MV-4-11 (cell line): Measurements from ENCODE around the gene CMC1.
A peak's percentile ranks its signal among the peaks of the same experiment; 100 is the strongest.
"Not testable (repeated sequence)": the region's sequence is repeated elsewhere in the genome, so short reads cannot be mapped to it uniquely, and the experiment has no call there.

Experiments used
- DNase-seq: peaks from one replicate; lab custom pipeline; 2025; lab: John Stamatoyannopoulos, UW

CMC1 gene

GRCh38 chr3:28244491-28244890, 3.1 kb downstream of the CMC1 start:
- DNase-seq: peak; percentile 80

GRCh38 chr3:28247286-28247685, 5.9 kb downstream of the CMC1 start:
- no peak for DNase-seq

GRCh38 chr3:28250999-28251398, 9.6 kb downstream of the CMC1 start:
- peak; percentile 37 for DNase-seq

GRCh38 chr3:28252001-28252431, 10.6 kb downstream of the CMC1 start:
- peak; percentile 89 for DNase-seq

- DNase-seq: no peak
These were observed 11.8 kb downstream of the CMC1 start for GRCh38 chr3:28253040-28253715.

GRCh38 chr3:28262001-28262400, 20.6 kb downstream of the CMC1 start:
- DNase-seq: no peak

DNA sequence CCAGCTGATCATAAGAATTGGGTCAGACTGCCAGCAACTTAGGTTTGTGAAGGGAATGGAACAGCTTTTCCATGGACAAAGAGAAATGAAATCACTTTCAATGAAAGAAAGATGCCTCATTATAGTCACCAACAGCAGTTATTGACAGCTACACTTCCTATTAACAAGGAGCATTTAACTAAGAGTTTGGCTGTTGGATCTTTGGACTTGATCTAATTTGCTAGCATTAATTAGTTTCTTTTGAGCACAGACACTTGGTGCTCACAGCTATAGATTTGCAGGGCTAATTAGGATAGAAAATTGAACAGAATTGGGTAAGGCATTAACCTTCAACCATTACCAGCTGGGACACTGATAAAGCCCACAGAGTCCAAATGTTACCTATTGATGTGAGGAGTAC, 24.2 kb downstream of the CMC1 start:
- no peak for DNase-seq

- peak; percentile 10 for DNase-seq
These were observed 26.8 kb downstream of the CMC1 start for GRCh38 chr3:28267984-28268849.

DNA sequence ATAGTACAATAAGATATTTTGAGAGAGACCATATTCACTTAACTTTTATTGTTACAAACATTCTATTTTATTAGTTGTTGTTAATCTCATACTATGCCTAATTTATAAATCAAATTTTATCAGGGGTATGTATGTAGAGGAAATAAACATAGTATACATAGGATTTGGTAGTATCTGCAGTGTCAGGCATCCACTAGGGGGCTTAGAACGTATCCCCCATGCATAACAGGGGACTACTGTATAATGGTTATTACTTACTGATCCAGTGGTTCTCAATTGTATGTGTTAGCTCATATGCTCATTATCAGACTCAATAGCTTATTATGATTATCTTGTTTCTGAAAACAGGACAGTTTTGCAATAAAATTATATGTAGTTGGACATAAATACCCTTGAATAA, 27.6 kb downstream of the CMC1 start:
- DNase-seq: no peak

DNA sequence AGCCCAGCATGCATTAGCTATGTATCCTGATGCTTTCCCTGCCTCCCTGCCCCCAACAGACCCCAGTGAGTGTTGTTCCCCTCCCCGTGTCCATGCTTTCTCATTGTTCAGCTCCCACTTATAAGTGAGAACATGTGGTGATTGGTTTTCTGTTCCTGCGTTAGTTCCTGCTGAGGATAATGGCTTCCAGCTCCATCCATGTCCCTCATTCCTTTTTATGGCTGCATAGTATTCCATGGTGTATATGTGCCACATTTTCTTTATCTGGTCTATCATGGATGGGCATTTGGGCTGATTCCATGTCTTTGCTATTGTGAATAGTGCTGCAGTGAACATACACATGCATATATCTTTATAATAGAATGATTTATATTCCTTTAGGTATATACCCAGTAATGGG, 28.5 kb downstream of the CMC1 start:
- DNase-seq: not testable (repeated sequence)

DNA sequence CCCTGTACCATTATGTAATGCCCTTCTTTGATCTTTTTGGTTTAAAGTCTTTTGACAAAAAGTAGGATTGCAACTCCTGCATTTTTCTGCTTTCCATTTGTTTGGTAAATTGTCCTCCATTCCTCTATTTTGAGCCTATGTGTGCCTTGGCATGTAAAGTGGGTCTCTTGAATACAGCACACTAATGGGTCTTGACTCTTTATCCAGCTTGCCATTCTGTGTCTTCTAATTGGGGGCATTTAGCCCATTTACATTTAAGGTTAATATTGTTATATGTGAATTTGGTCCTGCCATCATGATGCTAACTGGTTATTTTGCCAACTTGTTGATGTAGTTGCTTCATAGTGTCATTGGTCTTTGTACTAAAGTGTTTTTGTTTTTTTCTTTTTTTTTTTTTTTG, 32.4 kb downstream of the CMC1 start:
- DNase-seq: no peak

DNA sequence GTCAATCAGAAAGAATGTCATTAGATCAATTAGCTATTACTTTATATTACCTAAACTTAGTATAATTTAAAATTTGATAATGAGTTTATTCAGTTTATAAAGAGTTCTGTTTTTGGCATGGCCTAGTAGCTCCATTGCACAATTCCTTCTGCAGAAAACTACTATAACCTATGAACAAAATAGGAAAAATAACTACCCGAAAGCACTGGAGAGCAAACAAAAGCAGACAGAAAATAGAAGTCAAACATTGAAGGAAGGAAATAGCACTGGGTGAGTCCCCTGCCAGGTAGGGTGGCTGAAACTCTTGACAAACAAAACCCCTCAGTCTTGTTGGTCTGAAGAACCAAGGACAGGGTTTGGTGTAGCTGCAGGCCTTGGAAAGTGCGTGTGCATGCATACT, 37.5 kb downstream of the CMC1 start:
- DNase-seq: no peak

DNA sequence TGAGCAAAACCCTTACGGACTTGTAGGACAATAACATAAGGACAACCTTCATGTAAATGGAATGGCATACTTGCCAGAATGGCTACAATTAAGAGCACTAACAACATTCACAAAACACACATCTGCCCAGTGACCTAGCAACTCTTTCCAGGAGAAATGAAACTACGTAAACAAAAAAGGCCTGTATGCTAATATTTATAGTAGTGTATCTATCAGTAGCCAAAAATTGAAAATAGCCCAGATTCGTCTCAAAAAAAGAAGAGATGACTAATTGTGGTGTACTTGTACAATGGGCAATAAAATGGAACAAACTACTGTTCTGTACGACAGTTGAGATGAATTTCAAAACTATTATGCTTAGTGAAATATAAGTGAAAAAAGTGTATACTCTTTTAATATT, 38.4 kb downstream of the CMC1 start:
- no peak for DNase-seq

GRCh38 chr3:28280781-28281180, 39.4 kb downstream of the CMC1 start:
- DNase-seq: no peak

DNA sequence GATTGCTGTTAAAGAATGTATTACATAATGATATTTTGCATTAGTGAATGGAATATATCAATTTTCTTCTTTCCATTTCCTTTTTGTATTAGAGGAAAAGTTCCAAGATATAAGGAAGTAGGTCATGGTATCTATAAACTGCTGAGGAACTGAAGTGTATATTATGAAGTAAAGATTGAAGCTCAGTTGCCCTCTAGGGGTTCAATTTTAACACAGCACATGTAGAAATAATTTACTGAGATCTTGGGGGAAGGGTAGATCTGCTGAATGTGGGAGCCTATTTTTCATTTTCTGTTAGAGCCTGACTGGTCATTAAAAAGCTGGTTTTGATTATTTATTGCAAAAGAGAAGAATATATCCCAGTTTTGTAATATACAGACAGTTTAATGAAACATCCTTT, 45.2 kb downstream of the CMC1 start:
- DNase-seq: peak; percentile 75

DNA sequence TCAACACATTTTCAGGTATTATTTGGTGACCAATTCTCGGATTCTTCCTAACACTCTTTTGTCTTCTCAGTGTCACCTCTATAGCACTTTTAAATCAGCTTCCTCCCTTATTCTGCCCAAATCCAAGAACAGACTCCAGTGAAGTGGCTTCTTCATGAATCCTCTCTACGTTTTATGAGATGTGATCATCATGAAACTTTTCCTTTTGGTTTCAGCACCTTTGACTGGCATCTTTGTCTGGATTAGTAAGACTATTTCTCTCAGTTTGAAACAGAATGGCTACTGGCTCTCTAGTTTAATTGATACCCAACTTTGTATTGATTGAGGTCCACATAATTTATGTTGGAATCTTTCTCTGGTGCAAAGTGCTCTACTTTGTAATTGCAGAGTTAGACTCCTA, 45.6 kb downstream of the CMC1 start:
- DNase-seq: no peak

DNA sequence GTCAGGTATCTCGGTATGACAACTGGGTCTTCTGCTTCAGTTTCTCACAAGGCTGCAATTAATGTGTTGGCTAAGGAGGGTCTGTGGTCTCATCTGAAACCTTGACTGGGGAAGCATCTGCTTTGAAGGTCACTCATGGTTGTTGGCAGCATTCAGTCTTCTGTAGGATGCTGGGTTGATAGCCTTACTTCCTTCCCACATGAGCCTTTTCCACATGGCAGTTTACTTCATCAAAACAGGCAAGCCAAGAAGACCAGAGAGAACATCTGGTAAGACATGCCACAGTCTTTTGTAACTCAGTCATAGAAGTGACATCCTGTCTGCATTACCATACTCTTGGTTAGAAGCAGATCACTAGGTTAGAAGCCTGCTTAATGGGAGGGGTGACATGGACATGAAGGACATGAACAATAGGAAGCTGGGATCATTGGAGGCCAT, 49.5 kb downstream of the CMC1 start:
- DNase-seq: peak; percentile 50

- no peak for DNase-seq
These were observed 50.2 kb downstream of the CMC1 start for GRCh38 chr3:28291577-28291976.

GRCh38 chr3:28292622-28293021, 51.2 kb downstream of the CMC1 start:
- no peak for DNase-seq

DNA sequence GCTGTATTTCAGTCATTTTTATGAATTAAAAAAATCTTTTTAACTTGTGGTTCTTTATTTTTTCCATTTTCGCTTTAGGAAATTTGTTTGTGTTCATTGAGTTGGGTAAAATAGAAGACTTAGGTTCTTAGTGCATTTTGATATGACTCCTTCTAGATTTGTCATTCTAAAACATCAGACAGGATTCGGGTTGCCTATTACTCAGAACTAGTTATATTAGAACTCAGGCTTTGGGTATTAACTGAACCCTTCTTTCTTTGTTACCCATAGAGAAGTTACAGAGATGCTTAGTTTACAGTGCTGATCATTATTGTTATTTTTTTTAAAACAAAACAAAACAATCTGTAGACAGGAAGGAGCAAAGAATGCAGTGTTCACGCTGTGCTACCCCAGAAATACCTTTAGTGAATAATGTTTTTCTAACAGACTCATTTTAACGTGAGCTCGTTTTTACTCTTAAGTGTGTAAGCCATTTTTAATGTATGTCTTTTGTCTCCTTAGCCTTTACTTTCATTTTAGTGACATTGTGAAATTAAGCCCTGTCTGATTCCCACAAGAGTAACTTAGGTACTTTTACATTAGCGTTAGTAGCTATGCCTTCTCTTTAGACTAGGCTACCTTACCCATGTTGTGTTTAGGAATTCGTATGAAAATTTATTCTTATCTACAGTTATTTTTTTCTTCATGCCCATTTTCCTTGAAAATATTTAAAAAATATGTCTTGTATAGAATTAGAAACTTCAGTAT, 53.4 kb downstream of the CMC1 start:
- no peak for DNase-seq

GRCh38 chr3:28295898-28296490, 54.6 kb downstream of the CMC1 start:
- DNase-seq: no peak

GRCh38 chr3:28299705-28300104, 58.3 kb downstream of the CMC1 start:
- no peak for DNase-seq
